GM21381 (cell line): ENCODE measurements around the gene TMEM41A.
"Not testable (repeated sequence)": the region's sequence is repeated elsewhere in the genome, so short reads cannot be mapped to it uniquely, and the experiment has no call there.

Experiments
- ATAC-seq: cut with Tn5 transposase; IDR thresholded peaks from one replicate; pipeline ENCODE4 v1.9.1; 2021; ENCODE audit warnings: mild to moderate bottlenecking, moderate library complexity; ENCODE audit not compliant: unreplicated experiment

The TMEM41A gene

DNA sequence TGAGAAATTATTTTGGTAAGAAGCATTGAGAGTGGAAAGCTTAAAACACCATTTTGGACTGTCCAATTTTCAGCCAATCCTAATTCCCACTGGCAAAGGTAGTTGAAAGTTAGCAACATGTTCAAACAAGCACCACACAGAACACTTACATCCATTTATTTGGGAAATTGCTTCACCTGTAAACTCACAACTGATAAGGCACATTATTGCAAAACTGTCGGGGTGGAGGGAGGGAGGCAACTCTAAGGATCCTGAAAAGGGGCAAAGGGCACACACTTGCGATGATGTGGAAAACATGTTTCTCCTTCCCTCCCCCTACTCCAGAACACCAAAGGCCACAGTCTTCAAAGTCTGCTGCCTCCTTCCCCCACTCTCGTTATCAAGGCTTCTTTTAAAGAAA lies 9.4 kb downstream of the TMEM41A start:
- ATAC-seq: no peak

DNA sequence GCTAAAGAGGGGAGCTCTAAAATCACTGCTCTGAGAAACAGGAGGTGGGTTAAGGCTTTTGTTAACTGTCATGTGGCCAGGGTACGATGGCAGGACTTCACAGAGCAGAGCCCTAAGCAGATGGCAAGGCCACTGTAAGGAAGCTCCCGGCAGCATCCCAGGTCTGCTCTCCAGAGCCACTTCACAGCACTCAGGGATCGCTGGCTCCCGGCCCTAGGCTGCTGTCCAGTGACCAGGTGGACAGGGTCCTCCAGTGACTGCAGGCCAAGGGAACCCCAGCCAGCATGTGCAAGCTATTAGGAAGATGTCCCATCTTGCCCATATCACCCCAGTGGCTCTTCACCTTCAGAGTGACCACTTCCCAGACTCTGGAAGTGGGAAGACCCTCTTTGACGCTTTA lies 10.4 kb downstream of the TMEM41A start:
- no peak for ATAC-seq

DNA sequence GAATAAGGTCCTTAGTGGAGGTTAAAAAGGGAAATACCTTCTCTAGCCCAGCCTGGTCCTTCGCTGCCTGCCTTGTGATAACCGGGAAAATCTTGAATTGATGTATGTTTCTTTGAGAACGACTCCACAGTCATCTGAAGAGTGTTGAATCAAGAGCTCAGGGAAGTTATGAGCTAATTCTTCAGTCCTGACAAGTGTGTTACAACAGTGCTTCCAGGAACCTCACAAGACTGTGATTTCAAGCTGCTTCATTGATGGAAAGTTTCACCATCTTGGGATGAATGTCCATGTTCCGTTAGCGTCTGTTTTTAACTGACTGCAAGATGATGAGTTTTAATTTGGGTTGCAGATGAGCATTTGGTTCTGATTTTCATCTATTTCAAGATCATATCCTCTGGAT lies 12.4 kb downstream of the TMEM41A start:
- ATAC-seq: no peak

DNA sequence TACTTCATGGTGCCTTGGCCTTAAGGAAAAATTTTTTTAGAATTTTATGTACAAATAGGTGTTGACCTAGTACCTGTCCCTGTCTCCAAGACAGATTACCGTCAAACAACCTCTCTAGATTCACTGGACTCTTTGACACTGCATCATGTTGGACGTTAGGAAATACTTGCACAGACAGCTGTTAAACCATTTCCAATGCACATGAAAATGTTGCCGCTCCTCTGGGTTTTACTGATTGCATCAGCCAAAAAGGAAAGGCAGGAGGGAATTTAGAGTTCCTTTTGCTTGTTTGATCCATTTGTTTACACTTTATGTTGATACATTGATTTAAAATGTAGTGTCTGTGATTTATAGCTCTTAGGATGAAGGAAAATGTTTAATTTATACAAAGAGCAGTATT lies 14.5 kb downstream of the TMEM41A start:
- ATAC-seq: no peak

DNA sequence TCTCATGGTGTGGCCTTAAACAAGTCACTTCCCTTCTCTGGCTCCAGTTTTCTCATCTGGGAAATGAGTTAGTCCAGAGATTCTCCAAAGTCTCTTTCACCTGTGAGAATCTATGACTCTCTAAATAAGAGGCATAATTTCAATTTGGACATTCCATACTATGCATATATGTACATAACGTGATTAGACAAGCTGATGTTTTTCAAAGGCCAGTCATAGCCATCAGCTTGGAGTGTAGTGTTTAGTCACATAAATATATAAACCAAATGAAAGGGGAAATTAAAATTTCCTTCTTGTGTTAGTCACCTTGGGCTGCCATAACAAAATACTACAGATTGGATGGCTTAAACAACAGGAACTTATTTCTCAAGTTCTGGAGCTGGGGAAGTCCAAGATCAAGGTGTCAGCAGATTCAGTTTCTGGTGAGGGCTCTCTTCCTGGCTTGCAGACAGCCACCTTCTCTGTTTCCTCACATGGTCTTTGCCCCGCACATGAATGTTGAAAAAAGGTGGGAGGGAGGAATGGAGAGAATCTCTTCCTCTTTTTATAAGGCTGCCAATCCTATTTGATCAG lies 19.4 kb downstream of the TMEM41A start:
- no peak for ATAC-seq

DNA sequence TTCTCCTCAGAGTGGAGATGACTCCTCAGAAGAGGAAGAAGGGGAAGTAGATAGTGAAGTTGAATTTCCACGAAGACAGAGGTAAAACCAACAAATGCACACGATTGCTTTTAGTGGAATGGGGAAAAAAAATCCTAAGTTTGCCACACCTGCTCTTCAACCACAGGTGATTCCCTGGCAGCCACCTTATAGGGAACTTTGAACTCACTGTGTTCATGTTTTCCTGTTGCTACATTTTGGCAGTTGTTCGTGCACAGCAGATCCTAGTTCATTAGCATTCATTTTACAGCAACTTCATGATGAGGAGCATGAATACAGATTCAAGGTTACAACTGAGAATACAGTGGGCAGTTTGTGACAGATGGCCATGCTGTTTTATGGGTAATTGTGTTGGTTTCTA lies 21.5 kb downstream of the TMEM41A start:
- no peak for ATAC-seq

DNA sequence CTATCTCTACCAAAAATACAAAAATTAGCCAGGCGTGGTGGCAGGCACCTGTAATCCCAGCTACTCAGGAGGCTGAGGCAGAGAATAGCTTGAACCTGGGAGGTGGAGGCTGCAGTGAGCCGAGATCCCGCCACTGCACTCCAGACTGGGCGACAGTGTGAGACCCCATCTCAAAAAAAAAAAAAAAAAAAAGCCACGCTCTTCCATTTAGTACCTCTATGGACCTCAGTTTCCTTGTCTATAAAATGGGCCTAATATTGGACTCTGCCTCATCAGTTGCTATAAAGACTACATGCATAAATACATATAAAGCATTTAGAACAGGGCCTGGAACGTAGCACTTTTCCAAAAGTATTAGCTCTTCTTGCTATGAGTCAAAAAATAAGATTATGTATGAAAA lies 23.9 kb downstream of the TMEM41A start:
- ATAC-seq: not testable (repeated sequence)

DNA sequence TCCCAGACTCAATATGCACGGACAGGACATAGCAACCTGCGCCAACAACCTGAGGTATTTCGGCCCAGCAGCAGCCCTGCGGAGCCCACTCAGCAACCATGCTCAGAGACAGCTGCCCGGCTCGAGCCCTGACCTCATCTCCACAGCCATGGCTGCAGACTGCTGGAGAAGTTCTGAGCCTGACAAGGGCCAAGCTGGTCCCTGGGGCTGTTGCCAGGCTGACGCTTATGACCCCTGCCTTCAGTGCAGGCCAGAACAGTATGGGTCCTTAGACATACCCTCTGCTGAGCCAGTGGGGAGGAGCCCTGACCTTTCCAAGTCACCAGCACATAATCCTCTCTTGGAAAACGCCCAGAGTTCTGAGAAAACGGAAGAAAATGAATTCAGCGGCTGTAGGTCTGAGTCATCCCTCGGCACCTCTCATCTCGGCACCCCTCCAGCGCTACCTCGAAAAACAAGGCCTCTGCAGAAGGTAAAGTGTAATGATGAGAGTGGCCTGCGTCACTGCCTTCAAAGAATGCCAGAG lies 25.5 kb downstream of the TMEM41A start:
- ATAC-seq: no peak

DNA sequence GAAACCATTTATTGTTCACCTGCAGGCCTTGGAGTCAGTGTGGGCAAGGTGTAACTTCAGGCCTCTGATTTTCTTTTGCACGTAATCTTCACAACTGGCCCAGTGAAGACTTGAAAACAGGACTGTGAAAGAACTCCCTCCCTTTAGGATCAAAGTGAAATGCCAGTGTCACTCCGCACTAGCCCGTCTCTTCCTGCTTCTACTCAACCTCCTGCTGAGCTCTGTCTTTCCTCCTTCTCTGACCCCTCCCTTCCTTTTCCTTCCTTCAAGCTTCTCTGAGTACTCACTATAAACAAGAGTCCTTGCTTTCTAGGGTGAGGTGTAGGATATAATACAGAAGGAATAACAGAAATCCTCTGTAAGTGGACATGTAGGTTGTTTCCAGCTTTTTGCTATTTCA lies 28.5 kb downstream of the TMEM41A start:
- no peak for ATAC-seq

DNA sequence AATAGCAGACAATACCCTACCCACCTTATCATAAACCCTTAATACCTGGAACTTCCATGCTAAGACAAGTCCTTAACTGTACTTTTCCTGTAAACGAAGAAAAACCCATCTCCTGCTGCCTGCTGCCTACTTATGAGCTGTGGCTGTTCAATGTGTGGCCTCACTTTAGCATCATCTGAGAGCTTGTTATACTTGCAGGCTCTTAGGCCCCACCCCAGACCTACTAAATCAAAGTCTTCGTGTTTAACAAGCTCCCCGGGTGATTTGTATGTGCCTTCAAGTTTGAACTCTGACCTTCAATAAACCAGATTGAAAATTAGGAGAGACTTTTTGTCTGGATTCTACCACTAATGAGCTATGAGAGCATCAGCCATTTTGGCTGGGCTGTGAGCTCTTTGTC lies 29.3 kb downstream of the TMEM41A start:
- ATAC-seq: no peak

DNA sequence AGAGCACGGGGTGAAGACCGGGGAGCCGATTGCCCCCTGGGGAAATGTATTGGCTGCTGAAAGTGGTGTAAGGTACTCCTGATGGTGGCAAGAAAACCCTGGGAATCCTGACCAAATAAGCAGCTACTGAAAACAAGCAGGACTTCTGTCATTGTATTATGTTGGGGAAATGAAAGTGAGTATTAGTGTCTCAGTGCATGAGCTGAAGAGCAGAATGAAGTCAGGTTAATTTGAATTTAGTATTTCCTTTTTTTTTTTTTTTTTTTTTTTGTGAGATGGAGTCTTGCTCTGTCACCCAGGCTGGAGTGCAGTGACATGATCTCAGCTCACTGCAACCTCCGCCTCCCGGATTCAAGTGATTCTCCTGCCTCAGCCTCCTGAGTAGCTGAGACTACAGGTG lies 32.7 kb downstream of the TMEM41A start:
- ATAC-seq: not testable (repeated sequence)

DNA sequence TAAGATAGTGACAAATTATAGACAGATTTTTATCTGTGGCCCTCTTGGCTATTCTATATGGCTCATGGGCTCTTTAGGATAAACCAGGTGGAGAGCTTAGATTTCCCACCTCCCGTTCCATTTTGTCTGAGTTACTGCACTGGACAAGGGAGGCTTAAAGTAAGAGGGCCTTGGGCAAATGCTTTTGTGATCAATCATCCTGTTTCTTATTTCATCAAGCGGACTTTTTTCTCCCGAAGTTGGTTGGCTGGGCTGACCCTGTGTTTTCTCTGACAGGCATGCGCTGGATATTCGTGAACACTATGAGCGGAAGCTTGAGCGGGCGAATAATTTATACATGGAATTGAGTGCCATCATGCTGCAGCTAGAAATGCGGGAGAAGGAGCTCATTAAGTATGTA lies 33.4 kb downstream of the TMEM41A start:
- ATAC-seq: no peak

DNA sequence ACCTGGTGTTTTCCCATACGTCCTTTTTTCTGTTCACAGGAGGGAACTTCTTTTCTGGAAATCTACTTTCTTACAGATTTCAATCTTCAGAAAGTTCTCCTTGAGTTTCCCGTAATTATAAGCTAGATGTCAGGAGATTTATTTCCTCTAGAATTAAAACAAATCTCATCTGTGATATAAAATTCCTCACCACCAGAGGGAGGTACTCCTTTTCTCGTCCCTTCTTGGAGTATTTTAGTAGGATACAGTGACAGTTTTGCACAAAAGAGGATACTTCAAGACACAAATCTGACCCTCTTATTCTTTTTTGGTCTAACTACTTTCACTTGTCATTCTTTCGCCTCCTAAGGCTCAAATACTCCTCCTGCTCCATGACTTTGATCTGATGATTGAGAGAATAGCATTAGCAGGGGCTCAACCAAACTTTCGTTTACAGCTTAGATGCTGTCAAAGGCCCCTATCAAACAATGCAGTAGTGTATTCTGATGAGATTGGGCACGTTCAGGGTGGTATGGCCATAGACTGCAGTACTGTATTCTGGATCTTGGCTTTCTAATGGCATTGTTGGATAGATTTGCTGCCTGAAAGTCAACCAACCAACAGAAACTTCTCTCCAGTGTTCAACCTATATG lies 38.0 kb downstream of the TMEM41A start:
- no peak for ATAC-seq

DNA sequence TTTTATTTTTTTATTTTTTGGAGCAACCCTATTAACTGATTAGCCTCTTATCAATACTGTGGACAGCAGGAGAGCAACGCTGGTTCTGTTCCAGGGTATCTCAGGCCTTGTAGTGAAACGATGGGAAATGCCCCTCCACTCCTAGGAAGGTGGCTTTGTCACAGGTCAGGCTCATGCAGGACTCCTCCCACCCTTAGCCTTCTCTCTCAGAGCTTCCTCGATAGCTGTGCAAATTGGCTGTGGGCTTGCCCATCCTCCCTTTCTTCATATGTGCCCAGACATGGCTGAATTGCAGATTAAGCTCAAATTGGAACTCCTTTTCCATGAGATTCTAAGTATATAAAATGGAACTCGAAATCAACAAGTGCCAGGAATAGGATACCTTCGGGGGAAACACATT lies 38.5 kb downstream of the TMEM41A start:
- ATAC-seq: no peak

DNA sequence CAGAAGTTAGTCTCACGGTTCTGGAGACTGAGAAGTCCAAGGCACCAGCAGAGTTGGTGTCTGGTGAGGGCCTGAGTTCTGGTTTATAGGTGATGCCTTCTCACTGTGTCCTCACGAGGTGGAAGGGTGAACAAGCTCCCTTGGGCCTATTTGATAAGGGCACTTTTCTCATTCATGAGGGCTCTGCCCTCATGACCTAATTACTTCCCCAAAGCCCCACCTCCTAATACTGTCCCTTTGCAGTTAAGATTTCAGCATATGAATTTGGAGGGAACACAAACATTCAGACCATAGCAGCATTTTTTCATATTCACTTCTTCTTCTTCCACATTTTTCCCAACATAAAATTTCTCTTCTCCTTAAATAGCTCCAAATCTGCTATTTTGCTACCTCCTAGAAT lies 41.5 kb downstream of the TMEM41A start:
- no peak for ATAC-seq

DNA sequence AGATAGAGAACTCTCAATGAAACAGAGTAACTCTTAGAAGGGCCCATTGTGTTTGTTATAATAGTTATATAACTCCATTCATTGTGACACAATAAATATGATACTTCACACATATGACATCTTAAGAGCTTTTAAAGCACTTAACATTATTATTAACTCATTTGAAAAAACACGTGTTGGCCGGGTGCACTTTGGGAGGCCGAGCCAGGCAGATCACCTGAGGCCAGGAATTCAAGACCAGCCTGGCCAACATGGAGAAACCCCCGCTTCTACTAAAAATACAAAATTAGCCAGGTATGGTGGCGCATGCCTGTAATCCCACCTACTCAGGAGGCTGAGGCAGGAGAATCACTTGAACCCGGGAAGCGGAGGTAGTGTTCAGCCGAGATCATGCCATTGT lies 47.4 kb downstream of the TMEM41A start:
- not testable (repeated sequence) for ATAC-seq

DNA sequence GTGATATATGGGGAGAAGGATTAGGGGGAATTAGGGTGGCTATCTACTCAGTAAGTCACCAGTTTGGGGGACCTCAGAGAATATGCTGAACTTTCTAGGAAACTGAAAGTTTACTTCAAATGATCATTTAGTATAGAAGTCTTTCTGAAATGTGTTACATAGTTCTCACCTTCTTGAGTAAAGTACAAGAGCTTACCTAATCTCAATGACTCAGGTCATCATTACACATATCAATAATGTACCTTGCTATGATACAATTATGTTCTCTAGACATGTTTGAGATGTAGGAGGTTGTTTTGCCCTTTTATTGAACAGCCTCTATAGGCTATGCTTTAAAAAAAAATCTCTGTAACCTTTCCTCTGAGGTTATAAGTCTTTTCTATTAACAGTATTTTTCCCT lies 50.7 kb downstream of the TMEM41A start:
- ATAC-seq: no peak

DNA sequence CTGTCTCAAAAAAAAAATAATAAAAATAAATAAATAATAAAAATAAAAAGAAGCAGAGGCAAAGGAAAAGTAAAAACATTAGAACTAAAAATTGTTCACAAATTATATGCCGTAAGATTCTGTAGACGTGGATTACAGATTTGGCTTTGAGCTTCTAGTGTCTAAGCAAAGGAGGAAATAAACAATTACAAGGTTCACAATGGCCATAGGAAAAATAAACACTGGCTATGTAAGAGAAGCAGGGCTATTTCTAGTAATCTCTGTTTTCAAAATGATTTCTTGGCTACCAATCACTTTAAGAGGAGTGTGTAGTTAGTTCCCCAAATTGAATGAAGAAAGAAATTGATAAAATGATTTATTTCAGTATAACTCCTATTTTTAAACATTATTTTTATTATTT lies 54.5 kb downstream of the TMEM41A start:
- no peak for ATAC-seq

DNA sequence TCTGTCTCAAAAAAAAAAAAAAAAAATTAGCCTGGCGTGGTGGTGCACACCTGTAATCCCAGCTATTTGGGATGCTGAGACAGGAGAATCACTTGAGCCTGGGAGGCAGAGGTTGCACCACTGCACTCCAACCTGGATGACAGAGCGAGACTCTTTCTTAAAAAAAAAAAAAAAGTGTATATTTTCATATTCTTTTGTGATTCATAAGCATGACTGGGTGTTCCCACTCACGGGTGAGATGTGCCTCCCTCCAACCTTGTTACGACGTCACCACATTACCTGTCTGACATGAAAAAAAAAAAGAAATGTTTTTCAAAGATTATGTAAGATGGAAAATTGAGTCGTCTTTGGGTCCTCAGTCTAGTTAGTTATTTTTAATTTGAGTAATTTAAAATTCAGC lies 56.8 kb downstream of the TMEM41A start:
- ATAC-seq: no peak

DNA sequence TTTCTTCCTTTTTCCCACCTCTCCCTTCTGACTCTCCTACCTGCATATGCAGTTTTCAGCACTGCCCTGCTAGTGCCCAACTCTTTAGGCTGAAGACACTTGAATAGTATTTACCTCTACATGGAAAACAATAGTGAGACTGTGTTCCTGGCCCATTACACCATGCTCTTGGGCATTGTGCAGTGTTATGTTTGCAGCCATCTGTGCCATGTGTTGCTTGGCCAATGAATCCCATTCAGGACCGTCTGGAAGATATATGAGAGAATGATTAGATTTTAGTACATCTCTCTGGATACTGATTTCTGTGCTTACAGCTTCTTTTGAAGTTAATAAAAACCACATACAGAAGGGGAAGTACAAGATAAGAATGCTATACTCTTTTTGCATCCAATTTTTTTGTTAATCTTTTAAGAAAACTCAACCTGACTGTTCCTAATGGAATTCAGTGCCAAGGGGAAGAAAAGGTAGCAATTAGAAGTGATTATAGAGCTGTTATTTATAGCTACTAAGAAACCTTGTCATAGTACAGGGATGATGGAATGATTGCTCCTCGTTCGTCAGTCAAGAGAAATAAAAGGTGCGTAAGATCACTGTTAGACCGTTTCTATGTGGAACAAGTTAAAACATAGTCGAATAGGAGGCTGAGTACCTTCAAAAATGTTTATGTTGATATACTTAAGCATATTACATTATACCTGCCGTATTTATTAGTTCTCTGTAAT lies 58.9 kb downstream of the TMEM41A start:
- ATAC-seq: no peak
